Fibroblast of peridontal ligament (primary cell): Measurements from ENCODE around the gene EML4.
"Not testable (repeated sequence)": the region's sequence is repeated elsewhere in the genome, so short reads cannot be mapped to it uniquely, and the experiment has no call there.

Experiments
- DNase-seq: peaks from one replicate; pipeline ENCODE4 v3.0.0-alpha.2; 2010; ENCODE audit errors: extremely low read depth

The EML4 gene

DNA sequence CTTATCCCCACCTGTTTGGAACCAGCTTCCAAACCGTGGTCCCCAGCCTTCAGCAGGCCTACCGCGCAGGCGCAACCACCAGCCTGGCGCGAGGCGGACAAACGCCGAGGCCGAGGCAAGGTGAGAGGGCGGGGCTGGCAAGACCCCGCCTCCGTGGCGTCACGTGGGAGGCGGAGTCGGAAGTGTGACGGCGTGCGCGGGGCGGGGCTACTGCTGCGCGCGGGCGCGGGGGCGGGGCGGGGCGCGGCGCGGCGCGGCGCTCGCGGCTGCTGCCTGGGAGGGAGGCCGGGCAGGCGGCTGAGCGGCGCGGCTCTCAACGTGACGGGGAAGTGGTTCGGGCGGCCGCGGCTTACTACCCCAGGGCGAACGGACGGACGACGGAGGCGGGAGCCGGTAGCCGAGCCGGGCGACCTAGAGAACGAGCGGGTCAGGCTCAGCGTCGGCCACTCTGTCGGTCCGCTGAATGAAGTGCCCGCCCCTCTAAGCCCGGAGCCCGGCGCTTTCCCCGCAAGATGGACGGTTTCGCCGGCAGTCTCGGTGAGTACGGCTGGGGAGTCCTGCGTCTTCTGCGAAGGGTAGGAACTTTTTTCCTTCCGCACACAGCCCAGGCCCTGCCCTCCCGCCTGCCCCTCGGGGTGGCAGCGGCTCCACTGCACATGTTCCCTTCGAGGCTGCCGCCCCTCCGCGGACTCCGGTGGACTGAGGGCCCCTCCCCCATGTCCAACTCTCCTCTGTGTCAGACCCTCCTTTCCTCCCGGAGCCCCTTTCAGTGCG is at the start of gene EML4:
EML4 (plus strand) TSS at position 254 of the 774 bp plus-strand sequence; CDS start at position 513, 259 bp downstream.
- peak; percentile 77 for DNase-seq

DNA sequence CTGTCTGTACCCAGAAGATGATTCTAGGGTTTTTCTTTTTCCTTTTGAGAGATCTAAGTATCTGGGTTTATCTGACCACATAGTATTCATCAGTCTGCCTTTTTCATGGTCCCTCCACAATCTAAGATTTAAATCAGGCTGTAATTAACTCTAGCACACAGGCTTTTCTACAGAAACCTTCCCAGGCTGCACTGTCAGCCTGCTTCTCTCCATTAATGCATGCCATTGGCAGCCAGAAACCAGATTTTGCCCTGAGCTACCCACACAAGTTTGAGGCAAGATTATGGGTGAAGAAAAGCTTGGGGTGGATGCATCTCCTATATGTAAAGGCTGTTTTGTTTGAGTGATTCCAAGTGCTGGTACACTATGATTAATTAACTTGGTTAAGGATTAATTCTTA is 45.7 kb upstream of the EML4 start:
- DNase-seq, result no peak

GRCh38 chr2:42124011-42124785 is 45.0 kb upstream of the EML4 start:
- no peak for DNase-seq

DNA sequence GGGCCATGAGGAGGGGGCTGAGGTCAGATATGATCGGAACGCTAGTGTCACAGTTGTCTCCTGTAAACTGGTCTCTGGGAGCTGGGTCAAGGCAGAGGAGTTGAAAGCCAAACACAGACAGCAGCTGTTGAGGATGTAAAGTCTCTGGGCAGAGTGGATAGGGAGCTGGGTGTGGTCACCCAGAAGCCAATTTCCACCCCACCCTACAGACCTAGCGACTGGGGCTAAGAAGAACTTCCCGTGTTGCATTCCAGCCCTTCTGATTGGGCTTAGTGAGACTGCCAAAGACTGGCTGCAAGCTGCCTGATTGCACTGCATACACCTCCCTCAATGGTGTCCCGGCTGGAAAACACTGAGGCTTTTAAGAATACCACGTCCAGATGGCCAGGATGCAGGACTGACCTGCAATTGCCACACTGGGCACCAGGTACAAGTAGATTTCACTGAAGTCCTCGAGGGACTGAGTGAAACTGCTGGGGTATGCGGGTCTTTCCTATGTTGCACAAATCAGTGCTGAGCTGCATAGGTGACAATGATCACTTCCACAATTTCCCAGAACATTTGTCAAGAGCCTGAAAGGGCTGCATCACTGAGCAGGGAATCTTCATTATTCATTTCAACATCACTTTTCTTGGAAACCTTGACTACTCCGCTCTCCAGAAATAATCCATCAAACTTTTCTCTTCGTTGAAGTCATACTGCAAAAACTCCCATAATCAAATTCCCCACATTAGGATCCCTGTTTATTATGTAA is 43.1 kb upstream of the EML4 start:
- DNase-seq, result no peak

DNA sequence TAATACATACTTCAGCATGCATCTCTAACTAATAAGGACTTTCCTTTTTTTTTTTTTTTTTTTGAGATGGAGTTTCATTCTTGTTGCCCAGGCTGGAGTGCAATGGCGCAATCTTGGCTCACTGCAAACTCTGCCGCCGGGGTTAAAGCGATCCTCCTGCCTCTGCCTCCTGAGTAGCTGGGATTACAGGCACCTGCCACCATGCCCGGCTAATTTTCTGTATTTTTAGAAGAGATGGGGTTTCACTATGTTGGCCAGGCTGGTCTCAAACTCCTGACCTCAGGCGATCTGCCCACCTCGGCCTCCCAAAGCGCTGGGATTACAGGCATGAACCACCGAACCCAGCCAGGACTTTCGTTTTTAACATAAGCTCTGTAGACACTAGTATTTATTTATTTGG is 42.3 kb upstream of the EML4 start:
- not testable (repeated sequence) for DNase-seq

- no peak for DNase-seq
Measured at GRCh38 chr2:42127425-42128424, 41.4 kb upstream of the EML4 start.

DNA sequence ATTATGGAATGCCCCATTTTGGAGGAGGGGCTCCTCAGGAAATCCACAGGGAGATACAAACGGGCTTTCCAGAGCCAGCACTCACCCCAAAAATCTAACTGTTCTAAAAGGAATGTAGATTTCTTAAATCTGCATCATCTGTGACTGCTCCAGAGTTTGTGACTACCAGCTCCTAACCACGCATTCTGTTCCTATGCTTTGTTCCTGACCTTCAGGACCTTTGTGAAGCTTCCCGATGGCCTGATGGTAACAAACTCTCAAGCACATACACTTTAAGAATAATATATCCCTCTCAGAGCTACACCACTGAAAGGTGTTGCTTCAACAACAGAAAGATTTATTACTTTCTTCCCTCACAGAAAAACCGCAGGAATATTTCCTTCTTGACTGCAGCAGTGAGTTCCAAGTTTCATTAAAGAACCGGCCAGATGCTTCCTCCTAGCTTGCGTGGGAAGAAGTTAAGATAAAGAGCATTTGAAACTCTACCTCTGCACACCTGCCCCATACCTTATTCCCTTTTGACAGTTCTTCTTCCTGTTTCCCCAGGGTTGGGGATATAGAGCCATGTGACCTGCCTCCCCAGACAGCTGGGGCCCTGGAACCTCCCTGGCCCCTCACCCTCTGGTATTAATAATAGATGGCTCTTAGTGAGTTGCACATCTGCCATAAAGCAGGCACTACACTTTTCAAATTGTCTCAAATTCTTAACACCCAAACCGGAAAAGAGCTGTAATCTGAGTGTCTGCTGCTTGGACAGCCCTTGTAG is 40.2 kb upstream of the EML4 start:
- DNase-seq, result peak; percentile 60

GRCh38 chr2:42129487-42129852 is 39.7 kb upstream of the EML4 start:
- DNase-seq, result no peak

GRCh38 chr2:42129947-42130346 is 39.2 kb upstream of the EML4 start:
- DNase-seq, result no peak

- DNase-seq, result not testable (repeated sequence)
Measured at GRCh38 chr2:42130858-42131257, 38.3 kb upstream of the EML4 start.

- peak; percentile 96 for DNase-seq
Measured at GRCh38 chr2:42132191-42132965, 36.8 kb upstream of the EML4 start.

- DNase-seq, result peak; percentile 96
Measured at GRCh38 chr2:42132966-42133641, 36.0 kb upstream of the EML4 start.

- no peak for DNase-seq
Measured at GRCh38 chr2:42133771-42134195, 35.4 kb upstream of the EML4 start.

GRCh38 chr2:42134401-42134932 is 34.7 kb upstream of the EML4 start:
- DNase-seq, result not testable (repeated sequence)

GRCh38 chr2:42135381-42136312 is 33.5 kb upstream of the EML4 start:
- DNase-seq, result no peak

DNA sequence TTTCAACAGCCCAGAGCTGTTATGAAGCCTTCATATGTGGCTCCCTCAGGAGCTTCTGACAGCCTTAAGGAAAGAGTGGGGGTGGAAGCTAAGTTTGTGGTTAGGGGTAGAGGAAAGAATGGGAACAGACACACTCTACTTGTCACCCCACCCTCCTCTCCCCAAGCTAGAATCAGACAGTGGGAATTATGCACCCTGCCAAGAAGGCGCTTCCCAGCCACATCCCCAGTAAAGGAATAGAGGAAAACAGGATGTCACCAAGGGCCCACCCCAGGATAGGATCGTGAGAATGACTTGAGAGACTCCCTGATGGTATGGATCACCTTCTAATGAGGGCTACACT is 32.4 kb upstream of the EML4 start:
- DNase-seq, result no peak

- DNase-seq, result no peak
Measured at GRCh38 chr2:42137125-42137841, 31.9 kb upstream of the EML4 start.
